22Rv1 (cell line): Measurements from ENCODE around the gene AUTS2.

Source experiments
- H3K27ac ChIP-seq: fragments of 450-650 bp; 2 replicates; pipeline ENCODE4 v1.5.1; 2017
- ZFX ChIP-seq: fragments of 450-650 bp; IDR thresholded peaks from 2 replicates; pipeline ENCODE4 v1.6.1; 2017; ENCODE audit warnings: antibody characterized with exemption, borderline replicate concordance
- TF ChIP-seq, protein P1 (sequence below): fragments of 450-650 bp; IDR thresholded peaks from 2 replicates; pipeline ENCODE4 v1.5.1; 2017; ENCODE audit warnings: mild to moderate bottlenecking

AUTS2 gene

DNA sequence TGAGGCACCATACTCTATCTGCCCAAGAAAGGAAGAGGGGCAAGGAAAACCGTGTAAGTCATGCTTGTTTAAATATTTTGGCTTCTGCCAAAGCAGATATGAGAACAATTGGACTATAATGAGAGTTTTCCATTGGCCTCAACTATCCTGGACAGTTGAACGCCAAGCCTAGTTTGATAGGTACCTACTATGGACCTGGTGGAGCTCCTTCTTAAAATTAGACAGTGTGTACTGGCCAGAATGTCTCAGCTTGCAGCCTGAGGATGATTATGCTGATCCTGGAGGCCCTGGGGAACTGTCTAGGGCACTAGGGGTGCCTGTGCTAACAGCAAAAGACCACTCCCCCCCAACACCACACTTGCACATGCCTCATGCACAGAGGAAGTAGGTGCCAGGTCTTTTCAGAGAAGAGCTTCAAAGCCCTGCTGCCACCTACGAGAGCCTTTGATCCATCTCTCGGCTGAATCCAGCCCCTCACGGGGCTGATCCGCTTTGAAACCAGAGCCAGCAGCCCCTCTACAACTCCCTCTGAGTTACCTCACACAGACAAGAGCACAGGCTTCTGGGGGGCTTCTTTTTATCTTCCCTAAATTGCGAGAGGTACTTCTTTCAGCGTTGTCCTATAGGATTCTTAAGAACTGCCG, 1059.8 kb downstream of the AUTS2 start:
- TF ChIP-seq, protein P1, sequence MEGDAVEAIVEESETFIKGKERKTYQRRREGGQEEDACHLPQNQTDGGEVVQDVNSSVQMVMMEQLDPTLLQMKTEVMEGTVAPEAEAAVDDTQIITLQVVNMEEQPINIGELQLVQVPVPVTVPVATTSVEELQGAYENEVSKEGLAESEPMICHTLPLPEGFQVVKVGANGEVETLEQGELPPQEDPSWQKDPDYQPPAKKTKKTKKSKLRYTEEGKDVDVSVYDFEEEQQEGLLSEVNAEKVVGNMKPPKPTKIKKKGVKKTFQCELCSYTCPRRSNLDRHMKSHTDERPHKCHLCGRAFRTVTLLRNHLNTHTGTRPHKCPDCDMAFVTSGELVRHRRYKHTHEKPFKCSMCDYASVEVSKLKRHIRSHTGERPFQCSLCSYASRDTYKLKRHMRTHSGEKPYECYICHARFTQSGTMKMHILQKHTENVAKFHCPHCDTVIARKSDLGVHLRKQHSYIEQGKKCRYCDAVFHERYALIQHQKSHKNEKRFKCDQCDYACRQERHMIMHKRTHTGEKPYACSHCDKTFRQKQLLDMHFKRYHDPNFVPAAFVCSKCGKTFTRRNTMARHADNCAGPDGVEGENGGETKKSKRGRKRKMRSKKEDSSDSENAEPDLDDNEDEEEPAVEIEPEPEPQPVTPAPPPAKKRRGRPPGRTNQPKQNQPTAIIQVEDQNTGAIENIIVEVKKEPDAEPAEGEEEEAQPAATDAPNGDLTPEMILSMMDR = no peak
- TF ChIP-seq ZFX = no peak
- no peak overlapping the region for H3K27ac ChIP-seq

DNA sequence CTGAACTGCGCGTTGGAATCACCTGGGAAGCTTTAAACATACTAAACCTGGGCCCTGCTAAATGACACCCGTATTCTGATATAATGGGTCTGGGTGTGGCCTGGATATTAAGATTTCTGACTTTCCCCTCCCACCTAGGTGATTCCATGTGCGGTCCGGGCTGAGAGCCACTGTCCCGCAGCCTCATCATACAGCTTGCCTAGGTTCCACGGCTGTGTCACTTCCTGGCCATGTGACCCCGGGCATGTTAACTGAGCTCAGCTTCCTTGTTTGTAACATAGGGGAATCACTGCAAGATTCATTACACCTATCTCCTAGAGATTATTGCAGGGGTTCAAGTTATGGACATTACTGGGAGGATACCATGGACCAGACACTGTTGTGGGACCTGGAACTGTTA, 1061.0 kb downstream of the AUTS2 start:
- TF ChIP-seq, protein P1 = no peak
- TF ChIP-seq ZFX = no peak
- H3K27ac ChIP-seq = no peak overlapping the region

DNA sequence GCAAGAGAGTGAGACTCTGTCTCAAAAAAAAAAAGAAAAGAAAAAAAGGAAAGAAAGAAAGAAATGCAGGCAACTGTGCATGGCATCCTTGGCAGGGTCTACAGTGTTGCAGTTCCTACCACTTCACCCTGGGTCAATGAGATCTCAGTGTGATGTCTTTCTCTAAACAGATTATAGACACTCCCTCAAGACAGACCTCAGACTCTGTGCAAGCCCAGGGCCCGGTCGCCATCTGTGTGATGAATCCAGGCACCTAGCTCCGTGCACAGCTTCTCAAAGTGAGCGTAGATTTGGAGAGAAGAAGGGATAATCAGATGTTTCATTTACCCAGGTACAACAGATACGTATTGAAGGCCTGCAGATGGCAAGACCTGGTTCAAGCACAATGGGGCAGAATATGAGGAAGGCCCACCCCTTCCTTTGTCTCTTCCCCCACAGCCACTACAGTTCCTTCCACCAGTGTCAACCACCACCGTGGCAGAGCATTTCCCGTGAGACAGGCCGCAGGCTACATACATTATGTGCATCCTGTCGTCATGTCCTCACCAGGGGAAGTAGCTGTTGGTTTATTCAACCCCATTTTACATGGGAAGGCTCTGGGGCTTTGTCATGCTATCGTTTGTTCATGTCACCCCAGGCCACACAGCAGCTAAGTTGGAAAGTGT, 1062.0 kb downstream of the AUTS2 start:
- H3K27ac ChIP-seq = no peak overlapping the region
- TF ChIP-seq, protein P1 = no peak
- no peak for TF ChIP-seq ZFX

DNA sequence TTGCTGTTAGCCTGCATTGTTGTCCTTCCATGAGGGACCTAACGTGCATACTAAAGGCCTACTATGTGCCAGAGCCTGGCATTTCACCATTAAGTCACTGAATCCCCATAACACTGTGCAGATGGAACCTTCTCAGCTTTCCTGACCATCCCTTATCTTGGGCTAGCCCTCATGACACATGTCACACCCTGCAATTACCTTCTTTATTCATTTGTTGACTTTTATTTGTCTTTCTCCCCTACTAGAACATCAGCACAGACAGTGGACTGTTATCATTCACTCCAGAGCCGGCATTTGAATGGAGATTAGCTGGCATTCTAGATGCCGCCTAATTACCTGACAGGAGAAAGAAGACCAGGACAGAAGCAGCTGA, 1062.5 kb downstream of the AUTS2 start:
- TF ChIP-seq ZFX = no peak
- H3K27ac ChIP-seq = no peak overlapping the region

DNA sequence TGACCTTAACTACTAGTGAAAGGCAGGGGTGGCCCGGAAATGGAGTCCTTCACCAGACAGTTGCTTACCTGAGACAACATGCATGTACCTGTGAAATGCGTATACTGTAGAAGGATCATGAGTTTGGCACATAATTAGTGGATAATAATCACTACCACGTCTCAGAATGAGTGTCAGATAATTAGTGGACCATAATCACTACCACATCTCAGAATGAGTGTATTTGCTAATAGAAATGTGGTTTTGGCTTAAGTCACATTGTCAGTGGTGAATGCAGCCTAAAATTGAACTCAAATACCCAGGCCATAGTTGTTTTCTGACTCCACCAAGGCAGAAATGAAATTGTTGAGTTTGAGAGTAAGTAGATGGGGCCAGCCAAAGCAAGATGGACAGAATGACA, 1065.4 kb downstream of the AUTS2 start:
- no peak for TF ChIP-seq ZFX
- TF ChIP-seq, protein P1 = no peak
- no peak overlapping the region for H3K27ac ChIP-seq

DNA sequence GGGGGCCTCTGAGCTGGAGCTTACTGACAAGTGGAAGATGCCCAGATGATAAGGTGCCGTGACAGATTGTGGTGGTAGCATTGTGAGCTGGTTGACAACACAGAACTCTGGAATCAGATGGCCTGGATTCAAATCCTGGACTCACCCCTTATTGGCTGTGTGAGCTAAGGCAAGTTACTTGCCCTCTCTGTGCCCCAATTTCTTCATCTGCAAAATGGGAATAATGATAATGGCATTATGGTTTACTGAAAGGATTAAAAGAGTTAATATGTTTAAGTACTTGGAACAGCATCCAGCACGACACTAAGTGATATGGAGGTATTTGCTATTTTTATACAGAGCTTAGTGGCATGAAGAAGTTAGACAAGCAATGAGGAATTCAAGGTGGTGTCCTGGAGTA, 1067.7 kb downstream of the AUTS2 start:
- H3K27ac ChIP-seq = no peak overlapping the region
- TF ChIP-seq, protein P1 = no peak
- TF ChIP-seq ZFX = no peak

DNA sequence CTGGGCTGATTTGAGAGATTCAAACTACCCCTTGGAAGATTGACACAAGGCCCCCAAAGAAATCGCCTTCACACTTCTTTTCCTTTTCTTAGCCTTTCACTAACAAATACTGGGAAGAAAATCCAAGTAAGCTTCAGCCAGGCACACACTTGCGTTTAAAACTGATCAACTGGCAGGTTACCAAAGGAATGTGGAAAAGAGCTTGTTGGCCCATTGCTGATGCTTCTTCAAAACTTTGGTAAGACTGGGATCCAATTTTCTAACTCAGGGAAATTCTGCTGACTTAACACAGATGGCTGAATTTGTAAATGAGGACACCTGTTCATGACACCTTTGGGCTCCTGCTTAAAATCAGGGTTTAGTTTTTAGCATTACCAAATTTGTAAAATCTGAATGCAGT, 1069.1 kb downstream of the AUTS2 start:
- TF ChIP-seq, protein P1 = no peak
- no peak for TF ChIP-seq ZFX
- no peak overlapping the region for H3K27ac ChIP-seq
